ENCODE data around the gene UBQLN4. TPM values are rescaled to one million over a fixed set of nuclear protein-coding genes. Genes with fewer than 3 reads are reported as not detected.

The UBQLN4 gene
- total and polyA plus RNA-seq, 7 donors, result 36.8 to 73.9 (median 55.5) TPM

DNA sequence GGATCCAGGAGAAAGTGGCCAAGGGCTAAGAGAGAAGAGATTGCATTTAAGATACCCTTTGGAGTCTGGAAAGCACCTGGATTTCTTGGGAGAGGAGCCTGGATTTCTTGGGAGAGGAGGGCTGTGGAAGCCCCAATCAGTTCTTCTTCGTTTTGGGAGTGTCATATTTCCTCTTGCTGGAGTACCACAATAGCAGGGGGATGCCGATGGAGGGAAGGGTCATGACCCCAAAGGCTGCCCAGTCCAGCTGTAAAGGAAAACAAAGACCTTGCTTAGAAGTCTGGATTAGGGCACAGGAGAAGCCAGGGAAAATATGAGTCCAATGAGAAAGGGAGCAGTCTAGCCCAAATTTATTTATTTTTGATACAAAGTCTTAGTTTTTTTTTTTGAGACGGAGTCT, 44.2 kb downstream of the UBQLN4 start:
- 40 to 43% (median 41%) methylated on average over 3 of the region's 3 CpGs for WGBS, 3 donors
- DNase-seq (no peak), ATAC-seq (no peak)
- Histone ChIP-seq H3K36me3 (ENCODE audit: insufficient read depth in 1 of 2, low read depth in 1 of 2) (peaks cover 22 to 63% of the 10 kb centered on the region in 2 donors), H3K4me1 (peaks cover 5% of the 10 kb centered on the region), H3K27ac (no peak overlapping the region), H3K9me3 (no peaks in the 10 kb centered on the region), H3K27me3 (ENCODE audit: insufficient read depth in 3 of 3, low read length in 2 of 3) (no peaks in the 10 kb centered on the region), H3K4me3 (no peak overlapping the region)
- intact Hi-C loops (cut with DNase I), result no loop called here
- TF ChIP-seq, protein P1, sequence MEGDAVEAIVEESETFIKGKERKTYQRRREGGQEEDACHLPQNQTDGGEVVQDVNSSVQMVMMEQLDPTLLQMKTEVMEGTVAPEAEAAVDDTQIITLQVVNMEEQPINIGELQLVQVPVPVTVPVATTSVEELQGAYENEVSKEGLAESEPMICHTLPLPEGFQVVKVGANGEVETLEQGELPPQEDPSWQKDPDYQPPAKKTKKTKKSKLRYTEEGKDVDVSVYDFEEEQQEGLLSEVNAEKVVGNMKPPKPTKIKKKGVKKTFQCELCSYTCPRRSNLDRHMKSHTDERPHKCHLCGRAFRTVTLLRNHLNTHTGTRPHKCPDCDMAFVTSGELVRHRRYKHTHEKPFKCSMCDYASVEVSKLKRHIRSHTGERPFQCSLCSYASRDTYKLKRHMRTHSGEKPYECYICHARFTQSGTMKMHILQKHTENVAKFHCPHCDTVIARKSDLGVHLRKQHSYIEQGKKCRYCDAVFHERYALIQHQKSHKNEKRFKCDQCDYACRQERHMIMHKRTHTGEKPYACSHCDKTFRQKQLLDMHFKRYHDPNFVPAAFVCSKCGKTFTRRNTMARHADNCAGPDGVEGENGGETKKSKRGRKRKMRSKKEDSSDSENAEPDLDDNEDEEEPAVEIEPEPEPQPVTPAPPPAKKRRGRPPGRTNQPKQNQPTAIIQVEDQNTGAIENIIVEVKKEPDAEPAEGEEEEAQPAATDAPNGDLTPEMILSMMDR (IDR thresholded peaks at IDR 0.05), result no peak

DNA sequence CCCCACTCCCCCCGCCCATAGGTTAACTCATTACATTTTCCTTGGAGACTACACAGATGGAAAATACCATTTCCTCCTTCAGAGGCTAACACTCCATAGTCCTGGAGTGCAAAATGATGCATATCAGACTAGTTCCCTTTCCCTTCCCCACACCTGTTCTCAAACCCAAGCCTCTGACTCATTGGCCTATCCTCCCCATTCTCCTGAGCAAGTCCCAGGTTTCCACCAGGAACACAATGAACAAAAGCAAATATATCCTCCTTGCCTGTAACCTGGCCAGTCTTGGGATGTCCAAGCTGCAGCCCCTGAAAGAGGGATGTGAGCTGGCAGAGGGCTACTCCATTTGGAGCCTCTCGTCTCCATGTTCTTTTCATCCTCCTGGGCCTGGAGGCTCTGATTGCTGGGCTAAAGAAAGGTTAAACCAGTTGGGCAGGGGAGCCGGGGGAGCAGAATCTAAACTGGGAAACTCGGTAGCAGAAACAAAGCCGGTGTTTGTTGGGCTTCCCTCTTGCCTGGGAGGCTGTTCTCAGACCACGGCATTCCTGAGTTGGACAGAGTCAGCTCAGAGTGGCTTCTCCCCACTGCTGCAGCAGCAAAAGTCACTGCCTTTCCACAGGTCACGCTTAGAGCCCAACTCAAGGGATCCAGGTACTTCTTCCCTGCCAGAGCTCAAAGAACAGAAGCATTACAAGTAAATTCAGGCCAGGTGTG, 46.8 kb downstream of the UBQLN4 start:
- peaks cover 14 to 37% of the 10 kb centered on the region in 2 donors for H3K36me3 ChIP-seq (ENCODE audit: insufficient read depth in 1 of 2, low read depth in 1 of 2)
- peaks cover 5% of the 10 kb centered on the region for H3K4me1 ChIP-seq
- no peaks in the 10 kb centered on the region for H3K27me3 ChIP-seq (ENCODE audit: insufficient read depth in 3 of 3, low read length in 2 of 3)
- no peaks in the 10 kb centered on the region for H3K9me3 ChIP-seq
- no peak overlapping the region for H3K27ac ChIP-seq
- DNase-seq, result no peak
- intact Hi-C loops (cut with DNase I), result no loop called here
- TF ChIP-seq, protein P1 (IDR thresholded peaks at IDR 0.05), result no peak
- H3K4me3 ChIP-seq, result no peak overlapping the region
- ATAC-seq, result no peak
- WGBS, 3 donors, result 53 to 69% (median 59%) methylated on average over 7 of the region's 7 CpGs

DNA sequence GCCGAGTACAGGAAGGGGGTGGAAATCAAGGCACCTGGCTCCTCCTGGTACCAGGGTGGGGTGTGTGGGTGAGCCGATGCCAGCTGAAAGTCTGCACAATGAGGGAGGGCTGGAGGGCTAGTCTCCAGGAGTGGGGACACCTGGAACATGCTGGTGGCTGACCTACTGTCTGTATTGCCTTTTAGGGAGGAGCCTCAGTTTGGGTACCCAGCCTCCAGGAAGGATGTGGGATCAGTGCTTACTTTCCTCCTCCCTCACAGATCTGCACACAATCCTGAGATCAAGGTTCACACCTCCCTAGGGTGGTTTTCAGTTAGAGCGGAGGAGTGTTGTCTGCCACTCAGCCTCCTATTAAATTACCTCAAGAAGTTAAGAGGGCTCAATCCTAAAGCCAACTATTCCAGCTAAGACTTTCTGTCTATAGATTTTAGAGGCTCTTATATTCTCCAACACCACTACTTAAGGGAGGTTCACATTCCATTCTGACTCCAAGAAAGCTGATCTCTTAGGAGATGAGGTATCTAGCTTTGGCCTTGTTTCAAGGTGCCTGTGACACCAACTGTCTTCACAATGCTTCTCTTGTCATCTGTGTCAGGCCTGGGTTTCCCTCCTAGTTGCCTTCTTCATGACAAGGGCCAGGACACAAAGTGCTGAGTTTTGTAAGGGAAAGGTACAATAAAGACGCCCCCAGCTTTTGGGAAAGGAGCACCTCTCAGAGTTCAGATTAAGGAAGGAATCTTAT, 48.6 kb downstream of the UBQLN4 start:
- H3K9me3 ChIP-seq, result no peaks in the 10 kb centered on the region
- DNase-seq (no peak), ATAC-seq (peak in 2 of 4 donors; percentile 34 to 56)
- H3K4me1 ChIP-seq, result peaks cover 5% of the 10 kb centered on the region
- H3K36me3 ChIP-seq (ENCODE audit: insufficient read depth in 1 of 2, low read depth in 1 of 2), result peaks cover 4 to 19% of the 10 kb centered on the region in 2 donors
- TF ChIP-seq, protein P1 (IDR thresholded peaks at IDR 0.05), result no peak
- intact Hi-C loops (cut with DNase I), result no loop called here
- no peak overlapping the region for H3K27ac ChIP-seq
- 69 to 81% (median 69%) methylated on average over 4 of the region's 4 CpGs for WGBS, 3 donors
- no peaks in the 10 kb centered on the region for H3K27me3 ChIP-seq (ENCODE audit: insufficient read depth in 3 of 3, low read length in 2 of 3)
- no peak overlapping the region for H3K4me3 ChIP-seq

DNA sequence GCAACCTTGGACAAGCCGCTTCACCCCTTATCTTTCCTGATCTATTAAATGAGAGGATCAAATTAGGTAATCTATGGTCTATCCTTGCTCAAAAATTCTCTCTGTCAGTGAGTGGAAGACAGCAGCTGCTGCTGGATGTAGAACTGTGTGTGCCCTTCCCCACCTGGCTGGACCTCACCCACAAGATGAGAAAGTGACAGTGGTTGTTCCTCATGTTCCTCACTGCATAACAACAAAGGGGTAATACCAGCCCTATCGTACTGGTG, 49.7 kb downstream of the UBQLN4 start:
- intact Hi-C loops (cut with DNase I), result no loop called here
- DNase-seq (no peak), ATAC-seq (no peak)
- WGBS, 3 donors, result 48 to 67% (median 48%) methylated on average over 2 of the region's 2 CpGs
- Histone ChIP-seq H3K36me3 (ENCODE audit: insufficient read depth in 1 of 2, low read depth in 1 of 2) (peaks cover 0 to 7% of the 10 kb centered on the region in 2 donors), H3K4me3 (no peak overlapping the region), H3K9me3 (no peaks in the 10 kb centered on the region), H3K27ac (no peak overlapping the region), H3K4me1 (peaks cover under 1% of the 10 kb centered on the region), H3K27me3 (ENCODE audit: insufficient read depth in 3 of 3, low read length in 2 of 3) (no peaks in the 10 kb centered on the region)
- TF ChIP-seq, protein P1 (IDR thresholded peaks at IDR 0.05), result no peak
